Stimulated activated CD8-positive, alpha-beta memory T cell treated with anti-CD3 and anti-CD28 coated beads, Interleukin-4, amount 100 ng/mL, for 48 hours (primary cell): ENCODE measurements around the gene HTR3C.
"Not testable (repeated sequence)": the region's sequence is repeated elsewhere in the genome, so short reads cannot be mapped to it uniquely, and the experiment has no call there.

Experiments
- DNase-seq: peaks from one replicate; pipeline ENCODE4 v3.0.0-alpha.2; 2020

Gene HTR3C

GRCh38 chr3:184052767-184053166, at the start of gene HTR3C:
HTR3C (plus strand) TSS chr3:184053047; CDS start chr3:184053081, 34 bp downstream.
- no peak for DNase-seq

- no peak for DNase-seq
These were observed 49.5 kb upstream of the HTR3C start for GRCh38 chr3:184003187-184003967.

GRCh38 chr3:184004476-184004875, 48.4 kb upstream of the HTR3C start:
- no peak for DNase-seq

GRCh38 chr3:184005941-184006507, 46.8 kb upstream of the HTR3C start:
- DNase-seq: no peak

- DNase-seq: not testable (repeated sequence)
These were observed 45.6 kb upstream of the HTR3C start for GRCh38 chr3:184007143-184007813.

GRCh38 chr3:184008161-184008560, 44.7 kb upstream of the HTR3C start:
- DNase-seq: no peak

GRCh38 chr3:184011230-184011876, 41.5 kb upstream of the HTR3C start:
- no peak for DNase-seq

GRCh38 chr3:184011937-184012889, 40.6 kb upstream of the HTR3C start:
- no peak for DNase-seq

- no peak for DNase-seq
These were observed 37.3 kb upstream of the HTR3C start for GRCh38 chr3:184015381-184016019.

- no peak for DNase-seq
These were observed 36.7 kb upstream of the HTR3C start for GRCh38 chr3:184016169-184016570.

GRCh38 chr3:184016811-184017671, 35.8 kb upstream of the HTR3C start:
- peak; percentile 67 for DNase-seq

- DNase-seq: peak; percentile 88
These were observed 35.0 kb upstream of the HTR3C start, which contains the start of gene ABCC5 for GRCh38 chr3:184017672-184018423. ABCC5 (minus strand) TSS chr3:184017884; CDS start chr3:184014392, 3,492 bp downstream.

GRCh38 chr3:184018424-184018973, 34.3 kb upstream of the HTR3C start:
- DNase-seq: no peak

- DNase-seq: no peak
These were observed 30.5 kb upstream of the HTR3C start for GRCh38 chr3:184022323-184022722.

- DNase-seq: not testable (repeated sequence)
These were observed 27.6 kb upstream of the HTR3C start for GRCh38 chr3:184025256-184025655.

- not testable (repeated sequence) for DNase-seq
These were observed 24.5 kb upstream of the HTR3C start for GRCh38 chr3:184028275-184028890.

GRCh38 chr3:184029443-184029842, 23.4 kb upstream of the HTR3C start:
- DNase-seq: no peak

- no peak for DNase-seq
These were observed 22.3 kb upstream of the HTR3C start for GRCh38 chr3:184030536-184030935.

- DNase-seq: no peak
These were observed 21.6 kb upstream of the HTR3C start, which contains the start of gene HTR3D for GRCh38 chr3:184031187-184031792. HTR3D (plus strand) TSS chr3:184031742; CDS start chr3:184031742, 0 bp downstream.
